Activated CD8-positive, alpha-beta memory T cell treated with anti-CD3 and anti-CD28 coated beads, Interleukin-2, amount 50 U/mL, for 48 hours (primary cell): ENCODE data around the gene RTEL1.
"Not testable (repeated sequence)": the region's sequence is repeated elsewhere in the genome, so short reads cannot be mapped to it uniquely, and the experiment has no call there.

Experiments used
- DNase-seq: peaks from one replicate; pipeline ENCODE4 v3.0.0-alpha.2; 2020

The RTEL1 gene

GRCh38 chr20:63652192-63652980, 5.7 kb upstream of the RTEL1 start:
- DNase-seq, result no peak

- DNase-seq, result peak; percentile 82
These were observed 4.8 kb upstream of the RTEL1 start, which contains the start of gene STMN3 for GRCh38 chr20:63653041-63653973. Gene STMN3 (minus strand): TSS chr20:63653424. CDS start chr20:63653345, 79 bp downstream.

GRCh38 chr20:63653974-63654668, 4.0 kb upstream of the RTEL1 start:
- no peak for DNase-seq

- DNase-seq, result no peak
These were observed 2.9 kb upstream of the RTEL1 start for GRCh38 chr20:63655249-63655648.

GRCh38 chr20:63656451-63656850, 1.7 kb upstream of the RTEL1 start:
- no peak for DNase-seq

GRCh38 chr20:63657260-63657936, 714 bp upstream of the RTEL1 start:
- peak; percentile 62 for DNase-seq

- DNase-seq, result no peak
These were observed 656 bp downstream of the RTEL1 start for GRCh38 chr20:63658749-63659187.

- DNase-seq, result no peak
These were observed 1.3 kb downstream of the RTEL1 start for GRCh38 chr20:63659370-63659769.

GRCh38 chr20:63660174-63660573, 2.1 kb downstream of the RTEL1 start:
- not testable (repeated sequence) for DNase-seq

- DNase-seq, result no peak
These were observed 2.5 kb downstream of the RTEL1 start for GRCh38 chr20:63660622-63661021.

- DNase-seq, result no peak
These were observed 3.0 kb downstream of the RTEL1 start for GRCh38 chr20:63661108-63661507.

- DNase-seq, result no peak
These were observed 4.1 kb downstream of the RTEL1 start for GRCh38 chr20:63661959-63662812.

- DNase-seq, result no peak
These were observed 4.7 kb downstream of the RTEL1 start for GRCh38 chr20:63662813-63663189.

- DNase-seq, result no peak
These were observed 5.4 kb downstream of the RTEL1 start for GRCh38 chr20:63663332-63664066.

- DNase-seq, result no peak
These were observed 6.2 kb downstream of the RTEL1 start for GRCh38 chr20:63664143-63664851.

GRCh38 chr20:63664861-63665594, 6.9 kb downstream of the RTEL1 start:
- no peak for DNase-seq

GRCh38 chr20:63665708-63666107, 7.6 kb downstream of the RTEL1 start:
- no peak for DNase-seq

- DNase-seq, result no peak
These were observed 9.7 kb downstream of the RTEL1 start for GRCh38 chr20:63667858-63668257.

GRCh38 chr20:63668351-63668750, 10.2 kb downstream of the RTEL1 start:
- DNase-seq, result no peak
